GM18526 (cell line): ENCODE data around the gene N4BP2L2.

Experiments
- POLR2A ChIP-seq: IDR thresholded peaks from 3 replicates; pipeline ENCODE4 v1.6.1; 2011; ENCODE audit not compliant: insufficient read length; ENCODE audit errors: extremely low read depth

N4BP2L2 gene

GRCh38 chr13:32537580-32538142 lies 934 bp downstream of the N4BP2L2 start:
- no peak for TF ChIP-seq POLR2A

DNA sequence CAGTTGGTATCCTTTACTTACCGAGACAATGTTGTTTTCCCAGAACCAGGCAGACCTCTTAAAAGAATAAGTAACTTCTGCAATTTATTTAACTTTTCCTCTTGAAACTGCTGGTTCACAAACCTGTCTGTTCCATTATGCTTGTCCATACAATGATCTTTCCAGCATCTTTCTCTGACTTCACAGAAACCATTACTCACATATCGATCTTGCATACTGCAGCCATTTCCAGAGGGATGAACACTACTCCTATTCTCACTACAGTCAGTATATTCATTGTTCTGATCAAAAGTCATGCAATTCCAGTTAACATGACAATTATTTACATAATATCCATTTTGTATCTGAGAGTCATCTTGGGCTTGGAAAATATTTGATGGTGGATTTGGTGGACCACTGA lies 2.8 kb downstream of the N4BP2L2 start:
- no peak for TF ChIP-seq POLR2A

GRCh38 chr13:32535115-32535514 lies 3.5 kb downstream of the N4BP2L2 start:
- no peak for TF ChIP-seq POLR2A

GRCh38 chr13:32530841-32531253 lies 7.7 kb downstream of the N4BP2L2 start:
- TF ChIP-seq POLR2A = no peak

GRCh38 chr13:32528358-32528757 lies 10.2 kb downstream of the N4BP2L2 start:
- no peak for TF ChIP-seq POLR2A

DNA sequence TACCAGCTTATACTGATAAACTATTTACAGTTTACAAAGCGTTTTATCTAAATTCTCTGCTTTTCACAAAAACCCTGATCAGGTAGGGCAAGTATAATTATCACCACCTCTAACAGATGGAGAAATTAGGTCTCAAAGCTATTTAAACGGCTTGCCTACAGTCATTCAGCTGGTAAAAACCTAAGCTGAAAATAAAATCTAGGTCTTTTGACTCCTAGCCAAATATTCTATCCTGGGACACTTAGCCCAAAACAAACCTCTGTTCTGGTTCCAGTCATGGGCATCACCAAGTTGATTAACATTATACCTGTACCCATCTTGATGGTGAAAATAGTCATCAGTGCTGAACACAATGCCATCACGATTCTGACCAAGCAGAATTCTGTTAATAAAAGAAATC lies 11.4 kb downstream of the N4BP2L2 start:
- TF ChIP-seq POLR2A = no peak

DNA sequence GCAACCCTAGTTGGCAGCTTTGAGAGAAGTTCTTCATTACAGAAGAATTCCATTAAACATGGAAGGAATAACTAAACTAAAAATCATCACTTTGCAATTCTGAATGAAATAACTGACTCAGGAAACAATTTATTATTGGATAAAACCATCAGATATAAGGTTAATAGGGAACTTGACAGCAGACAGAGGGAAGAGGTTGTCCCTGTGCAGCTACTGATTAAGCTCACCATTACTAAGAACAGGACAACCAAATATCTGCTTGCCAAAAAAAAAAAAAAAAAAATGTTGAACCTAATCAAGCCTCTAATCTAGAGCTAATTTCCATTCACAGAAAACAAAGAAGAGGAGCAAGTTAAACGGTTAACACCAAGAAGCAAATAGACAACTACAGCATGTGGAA lies 12.8 kb downstream of the N4BP2L2 start:
- TF ChIP-seq POLR2A = no peak

- no peak for TF ChIP-seq POLR2A
Observed at GRCh38 chr13:32515246-32515645, 23.3 kb downstream of the N4BP2L2 start.

GRCh38 chr13:32511482-32511881 lies 27.1 kb downstream of the N4BP2L2 start:
- TF ChIP-seq POLR2A = no peak

- TF ChIP-seq POLR2A = no peak
Observed at GRCh38 chr13:32504876-32505275, 33.7 kb downstream of the N4BP2L2 start.

DNA sequence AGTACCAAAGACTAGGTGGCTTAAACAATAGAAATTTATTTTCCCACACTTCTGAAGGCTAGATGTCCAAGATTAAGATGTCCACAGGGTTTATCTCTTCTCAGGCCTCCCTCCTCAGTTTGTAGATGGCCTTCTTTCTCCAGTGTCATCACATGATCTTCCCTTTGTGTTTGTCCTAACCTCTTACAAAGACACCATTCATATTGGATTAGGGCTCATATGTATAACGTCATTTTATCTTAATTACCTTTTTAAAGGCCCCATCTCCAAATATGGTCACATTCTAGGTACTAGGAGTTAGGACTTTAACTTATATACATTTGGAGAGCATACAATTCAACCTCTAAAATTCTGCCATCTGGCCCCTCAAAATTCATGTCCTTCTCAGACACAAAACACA lies 34.3 kb downstream of the N4BP2L2 start:
- no peak for TF ChIP-seq POLR2A

DNA sequence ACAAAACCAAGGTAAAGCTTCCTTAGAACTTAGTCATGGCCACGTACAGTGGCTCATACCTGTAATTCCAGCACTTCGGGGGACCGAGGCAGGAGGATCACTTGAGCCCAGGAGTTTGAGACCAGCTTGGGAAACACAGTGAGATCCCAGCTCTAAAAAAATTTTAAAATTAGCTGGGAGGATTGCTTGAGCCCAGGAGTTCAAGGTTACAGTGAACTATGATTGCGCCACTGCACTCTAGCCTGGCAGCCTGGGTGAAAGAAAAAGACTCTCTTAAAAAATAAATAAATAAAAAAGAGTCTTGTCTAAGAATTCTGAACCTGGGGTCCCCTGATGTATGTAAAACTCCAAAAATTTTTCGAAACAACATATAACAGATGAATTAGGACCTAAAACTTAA lies 34.9 kb downstream of the N4BP2L2 start:
- TF ChIP-seq POLR2A = no peak

DNA sequence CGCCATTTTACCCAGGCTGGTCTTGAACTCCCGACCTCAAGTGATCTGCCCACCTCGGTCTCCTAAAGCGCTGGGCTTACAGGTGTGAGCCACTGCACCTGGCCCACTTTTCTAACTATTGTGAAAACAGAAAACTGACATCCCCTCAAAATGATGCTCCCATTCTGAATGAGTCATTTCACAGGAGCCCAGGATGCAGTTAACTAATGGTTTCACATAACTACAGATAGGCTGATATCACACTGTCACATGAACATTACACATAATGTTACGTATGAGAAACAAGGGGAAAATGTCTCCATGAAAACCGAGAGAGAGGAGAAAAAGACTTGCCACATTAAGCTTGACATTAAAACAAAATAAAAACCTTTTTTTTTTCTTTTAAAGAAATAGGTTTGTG lies 37.5 kb downstream of the N4BP2L2 start:
- TF ChIP-seq POLR2A = no peak

GRCh38 chr13:32499538-32500210 lies 38.9 kb downstream of the N4BP2L2 start:
- TF ChIP-seq POLR2A = no peak

DNA sequence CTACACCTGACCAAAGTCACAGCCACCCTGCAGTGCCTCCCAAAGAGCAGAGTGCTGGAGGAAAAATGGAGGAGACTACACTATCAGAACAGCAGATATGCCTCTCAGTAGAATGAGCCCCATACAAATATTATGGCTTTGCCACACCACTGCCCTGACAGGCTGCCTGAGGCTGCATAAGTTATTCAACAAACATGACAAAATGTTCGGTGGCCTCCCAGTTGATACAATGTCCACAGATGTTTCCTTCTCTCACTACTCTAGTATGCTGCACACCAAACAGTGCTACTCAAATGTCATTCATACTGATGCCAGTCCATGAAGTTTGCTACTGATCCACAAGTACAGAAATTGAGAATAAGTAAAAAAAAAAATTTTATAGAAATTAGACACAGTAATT lies 41.0 kb downstream of the N4BP2L2 start:
- TF ChIP-seq POLR2A = no peak

GRCh38 chr13:32496599-32497160 lies 41.9 kb downstream of the N4BP2L2 start:
- TF ChIP-seq POLR2A = no peak

- TF ChIP-seq POLR2A = no peak
Observed at GRCh38 chr13:32495841-32496240, 42.8 kb downstream of the N4BP2L2 start.
